ENCODE results near the gene USP48.

The USP48 gene

DNA sequence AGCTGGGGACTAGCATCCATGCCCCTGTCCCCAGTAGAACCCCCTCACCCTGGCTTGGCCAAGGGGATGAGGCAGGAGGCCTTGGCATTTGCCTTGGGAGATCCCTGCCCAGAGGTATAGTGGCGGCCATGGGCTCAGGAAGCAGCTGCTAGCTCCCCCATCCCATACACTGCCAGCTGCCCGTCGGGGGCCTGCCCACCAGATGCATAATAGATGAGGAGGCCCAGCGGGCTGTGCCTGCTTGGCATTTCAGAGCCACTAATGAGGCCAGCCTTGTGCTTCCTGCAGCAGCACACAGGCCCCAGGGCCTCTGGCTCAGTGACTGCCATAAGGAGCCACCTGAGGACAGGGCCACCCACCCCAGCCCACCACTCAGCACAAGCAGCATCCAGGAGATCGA is 137.4 kb downstream of the USP48 start:
- in situ Hi-C loops (cut with HindIII; ENCODE audit: low pct_ligation_motif_present, low sequenced_read_pairs): no loop called here
- Histone ChIP-seq H3K27me3 (replicated peaks) (peaks cover 4% of the 10 kb centered on the region), H3K27ac (no peak overlapping the region), H3K4me3 (ENCODE audit: low read depth, low read length) (no peak overlapping the region), H3K36me3 (replicated peaks) (no peaks in the 10 kb centered on the region)
- no peak for DNase-seq
- TF ChIP-seq, protein P1, sequence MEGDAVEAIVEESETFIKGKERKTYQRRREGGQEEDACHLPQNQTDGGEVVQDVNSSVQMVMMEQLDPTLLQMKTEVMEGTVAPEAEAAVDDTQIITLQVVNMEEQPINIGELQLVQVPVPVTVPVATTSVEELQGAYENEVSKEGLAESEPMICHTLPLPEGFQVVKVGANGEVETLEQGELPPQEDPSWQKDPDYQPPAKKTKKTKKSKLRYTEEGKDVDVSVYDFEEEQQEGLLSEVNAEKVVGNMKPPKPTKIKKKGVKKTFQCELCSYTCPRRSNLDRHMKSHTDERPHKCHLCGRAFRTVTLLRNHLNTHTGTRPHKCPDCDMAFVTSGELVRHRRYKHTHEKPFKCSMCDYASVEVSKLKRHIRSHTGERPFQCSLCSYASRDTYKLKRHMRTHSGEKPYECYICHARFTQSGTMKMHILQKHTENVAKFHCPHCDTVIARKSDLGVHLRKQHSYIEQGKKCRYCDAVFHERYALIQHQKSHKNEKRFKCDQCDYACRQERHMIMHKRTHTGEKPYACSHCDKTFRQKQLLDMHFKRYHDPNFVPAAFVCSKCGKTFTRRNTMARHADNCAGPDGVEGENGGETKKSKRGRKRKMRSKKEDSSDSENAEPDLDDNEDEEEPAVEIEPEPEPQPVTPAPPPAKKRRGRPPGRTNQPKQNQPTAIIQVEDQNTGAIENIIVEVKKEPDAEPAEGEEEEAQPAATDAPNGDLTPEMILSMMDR (IDR thresholded peaks at IDR 0.05; ENCODE audit: low read depth, low read length, missing control alignments): no peak

- no peaks in the 10 kb centered on the region for H3K36me3 ChIP-seq (replicated peaks)
- H3K4me3 ChIP-seq (ENCODE audit: low read depth, low read length): no peak overlapping the region
- in situ Hi-C loops (cut with HindIII; ENCODE audit: low pct_ligation_motif_present, low sequenced_read_pairs): no loop called here
- H3K27ac ChIP-seq: no peak overlapping the region
- DNase-seq: no peak
- H3K27me3 ChIP-seq (replicated peaks): no peaks in the 10 kb centered on the region
- TF ChIP-seq, protein P1 (IDR thresholded peaks at IDR 0.05; ENCODE audit: low read depth, low read length, missing control alignments): no peak
Measured at GRCh38 chr1:21644906-21645305, 138.0 kb downstream of the USP48 start.

GRCh38 chr1:21644348-21644747 is 138.6 kb downstream of the USP48 start:
- TF ChIP-seq, protein P1 (IDR thresholded peaks at IDR 0.05; ENCODE audit: low read depth, low read length, missing control alignments): no peak
- Histone ChIP-seq H3K36me3 (replicated peaks) (no peaks in the 10 kb centered on the region), H3K27me3 (replicated peaks) (peaks cover 3% of the 10 kb centered on the region), H3K27ac (no peak overlapping the region), H3K4me3 (ENCODE audit: low read depth, low read length) (no peak overlapping the region)
- no peak for DNase-seq
- in situ Hi-C loops (cut with HindIII; ENCODE audit: low pct_ligation_motif_present, low sequenced_read_pairs): no loop called here

DNA sequence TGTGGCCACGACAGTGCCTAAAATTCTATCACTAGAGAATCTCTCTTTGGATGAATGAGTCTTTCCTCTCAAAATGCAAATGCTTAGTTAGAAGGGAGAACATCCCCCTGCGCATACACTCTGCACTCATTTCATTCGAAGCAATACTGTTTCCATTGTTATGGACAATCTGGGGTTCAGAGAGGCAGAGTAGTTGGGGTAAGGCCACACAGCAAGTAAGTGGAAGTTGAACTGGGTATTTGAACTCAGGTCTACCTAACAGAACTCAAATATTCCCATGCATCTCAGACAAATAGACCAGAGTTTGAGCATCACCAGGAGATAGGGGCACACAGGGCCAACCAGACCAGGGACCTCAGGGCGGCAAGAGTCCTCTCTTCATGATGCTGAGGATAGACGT is 139.3 kb downstream of the USP48 start:
- TF ChIP-seq, protein P1 (IDR thresholded peaks at IDR 0.05; ENCODE audit: low read depth, low read length, missing control alignments): no peak
- peaks cover 4% of the 10 kb centered on the region for H3K27me3 ChIP-seq (replicated peaks)
- H3K36me3 ChIP-seq (replicated peaks): no peaks in the 10 kb centered on the region
- in situ Hi-C loops (cut with HindIII; ENCODE audit: low pct_ligation_motif_present, low sequenced_read_pairs): no loop called here
- DNase-seq: no peak
- H3K27ac ChIP-seq: no peak overlapping the region
- H3K4me3 ChIP-seq (ENCODE audit: low read depth, low read length): no peak overlapping the region

DNA sequence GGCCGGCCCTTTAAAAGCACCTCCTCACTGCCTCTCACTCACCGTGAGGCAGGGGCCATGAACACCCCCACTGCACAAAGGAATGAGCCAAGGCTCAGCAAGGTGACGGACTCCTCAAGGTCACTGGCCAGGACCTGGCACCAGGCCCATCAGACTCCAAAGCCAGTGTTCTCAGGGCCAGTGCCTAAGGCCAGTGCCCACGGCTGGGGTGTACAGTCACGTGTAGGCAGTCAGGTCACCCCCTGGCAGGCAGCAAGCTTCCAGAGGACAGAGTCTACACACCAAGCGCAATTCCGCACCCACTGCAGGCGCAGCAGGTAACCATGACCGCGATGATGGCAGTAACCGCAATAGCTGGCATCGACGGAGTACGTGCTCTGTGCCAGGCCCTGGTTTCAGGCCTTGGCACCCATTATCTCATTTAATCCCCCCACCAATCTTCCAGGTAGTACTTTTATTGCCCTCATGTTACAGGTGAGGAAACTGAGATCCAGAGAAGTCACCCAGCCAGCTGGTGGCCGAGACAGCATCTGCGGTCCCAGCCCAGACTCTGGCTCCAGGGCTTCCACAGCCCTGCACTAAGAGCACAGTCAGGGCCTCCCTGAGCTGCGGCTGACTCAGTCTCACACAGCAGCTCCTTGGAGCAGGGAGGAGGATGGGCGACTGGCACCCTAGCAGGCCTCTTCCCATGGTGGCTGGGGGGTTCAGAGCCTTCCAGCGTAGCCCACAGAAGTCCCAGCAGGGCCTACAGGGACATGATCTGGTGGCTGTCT is 140.8 kb downstream of the USP48 start:
- peaks cover 4% of the 10 kb centered on the region for H3K27me3 ChIP-seq (replicated peaks)
- H3K27ac ChIP-seq: no peak overlapping the region
- H3K36me3 ChIP-seq (replicated peaks): no peaks in the 10 kb centered on the region
- TF ChIP-seq, protein P1 (IDR thresholded peaks at IDR 0.05; ENCODE audit: low read depth, low read length, missing control alignments): no peak
- in situ Hi-C loops (cut with HindIII; ENCODE audit: low pct_ligation_motif_present, low sequenced_read_pairs): no loop called here
- DNase-seq: no peak
- no peak overlapping the region for H3K4me3 ChIP-seq (ENCODE audit: low read depth, low read length)

DNA sequence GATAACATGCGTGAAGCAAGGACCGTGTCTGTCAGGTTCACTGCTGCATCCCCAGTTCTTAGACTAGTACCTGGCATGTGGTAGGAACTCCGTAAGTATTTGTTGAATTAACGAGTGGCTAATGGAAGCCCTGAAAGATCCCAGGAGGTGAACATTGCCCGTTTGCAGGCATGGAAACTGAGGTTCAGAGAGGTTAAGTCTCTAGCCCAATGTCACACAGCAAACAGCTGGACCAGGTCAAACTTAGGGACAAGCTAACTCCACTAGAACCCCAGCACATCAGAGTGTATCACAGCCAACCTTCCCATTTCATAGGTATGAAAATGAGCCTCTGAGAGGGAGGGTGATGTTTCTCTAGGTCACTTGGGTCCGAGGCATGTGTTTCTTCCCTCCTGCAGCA is 141.4 kb downstream of the USP48 start:
- H3K36me3 ChIP-seq (replicated peaks): no peaks in the 10 kb centered on the region
- no peak overlapping the region for H3K4me3 ChIP-seq (ENCODE audit: low read depth, low read length)
- H3K27ac ChIP-seq: no peak overlapping the region
- H3K27me3 ChIP-seq (replicated peaks): peaks cover 4% of the 10 kb centered on the region
- TF ChIP-seq, protein P1 (IDR thresholded peaks at IDR 0.05; ENCODE audit: low read depth, low read length, missing control alignments): no peak
- in situ Hi-C loops (cut with HindIII; ENCODE audit: low pct_ligation_motif_present, low sequenced_read_pairs): no loop called here
- DNase-seq: no peak
